ENCODE measurements around the gene SAXO1.
"Not testable (repeated sequence)": the region's sequence is repeated elsewhere in the genome, so short reads cannot be mapped to it uniquely, and the experiment has no call there.

Gene SAXO1

DNA sequence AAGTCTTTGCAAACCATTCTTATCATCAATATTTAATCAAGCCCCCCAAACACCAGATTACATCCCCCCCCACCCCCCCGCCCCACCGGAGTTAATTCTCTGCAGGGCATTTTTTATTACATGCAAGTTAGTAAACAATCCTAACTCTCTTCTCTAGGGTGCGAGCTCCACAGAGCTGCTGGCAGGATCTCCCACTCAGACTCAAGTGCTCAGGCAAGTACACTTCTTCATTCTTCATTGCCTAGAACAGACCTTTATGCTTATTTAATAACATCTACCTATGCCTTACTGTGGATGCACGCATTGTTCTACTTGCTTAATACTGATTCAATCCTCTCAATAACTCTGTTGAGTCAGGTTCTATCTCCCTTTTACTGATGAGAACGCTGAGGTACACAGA, 9.9 kb downstream of the SAXO1 start:
- H3K9ac ChIP-seq (ENCODE audit: insufficient read length, low read depth), result no peak overlapping the region
- H3K4me3 ChIP-seq (ENCODE audit: insufficient read length, low read depth), result no peak overlapping the region
- H3K9me3 ChIP-seq (ENCODE audit: insufficient read depth, low read length), result 0 out of 2 replicates have a peak, but pooled peaks cover 5% of the 10 kb centered on the region
- H3K4me1 ChIP-seq (ENCODE audit: insufficient read depth, insufficient read length), result no peaks in the 10 kb centered on the region
- no peaks in the 10 kb centered on the region for H3K27me3 ChIP-seq (ENCODE audit: insufficient read depth, insufficient read length)
- DNase-seq (ENCODE audit: low read depth, low spot score), result no peak
- TF ChIP-seq SUZ12 (IDR thresholded peaks at IDR 0.05; ENCODE audit: extremely low read depth, insufficient read depth, insufficient read length) (no peak), YY1 (IDR thresholded peaks at IDR 0.05; ENCODE audit: insufficient read depth, insufficient read length) (no peak)
- H3K36me3 ChIP-seq (ENCODE audit: insufficient read depth, insufficient read length, low read length), result no peaks in the 10 kb centered on the region

DNA sequence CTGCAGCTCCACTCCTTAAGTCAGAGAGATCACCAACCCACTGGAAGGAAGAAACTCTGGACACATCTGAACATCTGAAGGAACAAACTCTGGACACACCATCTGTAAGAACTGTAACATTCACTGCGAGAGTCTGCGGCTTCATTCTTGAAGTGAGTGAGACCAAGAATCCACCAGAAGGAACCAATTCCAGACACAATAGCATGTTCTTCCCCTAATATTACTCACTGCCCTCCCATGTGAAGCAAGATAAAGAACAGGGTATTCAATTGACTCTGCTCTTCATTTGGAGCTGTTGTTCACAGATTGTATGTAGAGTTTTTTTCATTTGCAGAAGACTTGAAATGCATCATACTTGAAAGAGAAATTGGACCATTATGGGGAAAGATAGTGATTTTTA, 10.8 kb downstream of the SAXO1 start:
- no peaks in the 10 kb centered on the region for H3K4me1 ChIP-seq (ENCODE audit: insufficient read depth, insufficient read length)
- no peak overlapping the region for H3K4me3 ChIP-seq (ENCODE audit: insufficient read length, low read depth)
- DNase-seq (ENCODE audit: low read depth, low spot score), result no peak
- no peak overlapping the region for H3K9ac ChIP-seq (ENCODE audit: insufficient read length, low read depth)
- 0 out of 2 replicates have a peak, but pooled peaks cover 5% of the 10 kb centered on the region for H3K9me3 ChIP-seq (ENCODE audit: insufficient read depth, low read length)
- no peaks in the 10 kb centered on the region for H3K36me3 ChIP-seq (ENCODE audit: insufficient read depth, insufficient read length, low read length)
- TF ChIP-seq ZNF274 (IDR thresholded peaks at IDR 0.05; ENCODE audit: low read depth, low read length), result no peak
- no peak for TF ChIP-seq SUZ12 (IDR thresholded peaks at IDR 0.05; ENCODE audit: extremely low read depth, insufficient read depth, insufficient read length)
- no peak for TF ChIP-seq YY1 (IDR thresholded peaks at IDR 0.05; ENCODE audit: insufficient read depth, insufficient read length)
- no peaks in the 10 kb centered on the region for H3K27me3 ChIP-seq (ENCODE audit: insufficient read depth, insufficient read length)

DNA sequence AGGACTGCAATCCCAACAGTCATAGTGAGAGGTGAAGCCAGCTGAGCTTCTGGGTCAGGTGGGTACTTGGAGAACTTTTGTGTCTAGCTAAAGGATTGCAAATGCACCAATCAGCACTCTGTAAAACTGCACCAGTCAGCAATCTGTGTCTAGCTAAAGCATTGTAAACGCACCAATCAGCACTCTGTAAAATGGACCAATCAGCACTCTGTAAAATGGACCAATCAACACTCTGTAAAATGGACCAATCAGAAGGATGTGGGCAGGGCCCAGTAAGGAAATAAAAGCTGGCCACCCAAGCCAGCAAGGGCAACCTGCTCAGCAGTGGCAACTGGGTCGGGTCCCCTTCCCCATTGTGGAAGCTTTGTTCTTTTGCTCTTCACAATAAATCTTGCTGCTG, 11.4 kb downstream of the SAXO1 start:
- H3K36me3 ChIP-seq (ENCODE audit: insufficient read depth, insufficient read length, low read length); DNase-seq (ENCODE audit: low read depth, low spot score); H3K4me1 ChIP-seq (ENCODE audit: insufficient read depth, insufficient read length); H3K9me3 ChIP-seq (ENCODE audit: insufficient read depth, low read length); H3K27me3 ChIP-seq (ENCODE audit: insufficient read depth, insufficient read length); H3K9ac ChIP-seq (ENCODE audit: insufficient read length, low read depth); H3K4me3 ChIP-seq (ENCODE audit: insufficient read length, low read depth): not testable (repeated sequence)

DNA sequence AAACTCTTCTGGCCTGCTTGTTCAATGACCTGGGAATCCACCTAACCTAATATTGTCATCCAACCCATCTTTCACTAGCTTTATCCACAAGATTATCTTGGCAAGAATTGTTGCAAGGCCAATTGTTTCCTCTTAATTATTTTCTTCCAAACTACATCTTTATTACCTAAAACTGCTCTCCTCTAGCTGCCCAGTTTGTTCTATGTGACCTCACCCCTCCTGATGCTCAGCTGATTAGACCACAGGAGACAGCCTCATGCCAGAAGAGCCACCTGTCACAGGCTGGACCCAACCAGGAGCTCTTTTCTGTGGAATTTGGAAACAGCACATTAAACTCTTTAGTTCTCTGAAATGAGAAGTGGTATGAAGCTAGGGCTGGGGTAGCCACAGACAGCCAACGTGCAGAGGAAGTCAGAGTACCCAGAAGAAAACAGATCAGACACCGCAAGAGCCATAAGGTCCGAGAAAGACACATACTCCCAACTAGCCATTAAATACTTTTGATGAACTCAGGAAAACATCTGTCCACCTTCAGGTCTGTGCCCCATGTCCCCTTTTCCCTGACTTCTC, 12.0 kb downstream of the SAXO1 start:
- Histone ChIP-seq H3K27me3 (ENCODE audit: insufficient read depth, insufficient read length) (no peaks in the 10 kb centered on the region), H3K9ac (ENCODE audit: insufficient read length, low read depth) (no peak overlapping the region), H3K9me3 (ENCODE audit: insufficient read depth, low read length) (0 out of 2 replicates have a peak, but pooled peaks cover 5% of the 10 kb centered on the region), H3K36me3 (ENCODE audit: insufficient read depth, insufficient read length, low read length) (no peaks in the 10 kb centered on the region), H3K4me3 (ENCODE audit: insufficient read length, low read depth) (no peak overlapping the region), H3K4me1 (ENCODE audit: insufficient read depth, insufficient read length) (no peaks in the 10 kb centered on the region)
- no peak for TF ChIP-seq YY1 (IDR thresholded peaks at IDR 0.05; ENCODE audit: insufficient read depth, insufficient read length)
- no peak for TF ChIP-seq SUZ12 (IDR thresholded peaks at IDR 0.05; ENCODE audit: extremely low read depth, insufficient read depth, insufficient read length)
- TF ChIP-seq ZNF274 (IDR thresholded peaks at IDR 0.05; ENCODE audit: low read depth, low read length), result no peak
- DNase-seq (ENCODE audit: low read depth, low spot score), result no peak

DNA sequence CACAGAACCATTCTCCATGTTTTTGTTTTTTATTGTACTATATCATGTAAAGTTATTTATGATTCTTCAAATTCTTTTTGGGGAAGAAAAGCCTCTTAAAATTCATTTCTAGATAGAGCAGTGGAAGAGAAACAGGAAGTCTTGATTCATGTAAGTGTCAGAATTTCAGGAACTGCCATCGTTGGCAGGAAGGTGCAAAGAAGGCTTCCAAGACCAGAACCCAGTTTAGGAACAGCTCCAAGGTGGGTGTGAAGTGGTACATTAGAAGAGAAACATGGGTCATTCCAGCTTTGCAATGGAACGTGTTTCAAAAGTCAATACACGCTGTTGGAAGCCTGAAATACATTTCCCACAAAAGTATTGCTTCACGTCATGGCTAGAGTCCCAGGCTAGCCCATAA, 14.8 kb downstream of the SAXO1 start:
- Histone ChIP-seq H3K4me1 (ENCODE audit: insufficient read depth, insufficient read length) (no peaks in the 10 kb centered on the region), H3K36me3 (ENCODE audit: insufficient read depth, insufficient read length, low read length) (no peaks in the 10 kb centered on the region)

DNA sequence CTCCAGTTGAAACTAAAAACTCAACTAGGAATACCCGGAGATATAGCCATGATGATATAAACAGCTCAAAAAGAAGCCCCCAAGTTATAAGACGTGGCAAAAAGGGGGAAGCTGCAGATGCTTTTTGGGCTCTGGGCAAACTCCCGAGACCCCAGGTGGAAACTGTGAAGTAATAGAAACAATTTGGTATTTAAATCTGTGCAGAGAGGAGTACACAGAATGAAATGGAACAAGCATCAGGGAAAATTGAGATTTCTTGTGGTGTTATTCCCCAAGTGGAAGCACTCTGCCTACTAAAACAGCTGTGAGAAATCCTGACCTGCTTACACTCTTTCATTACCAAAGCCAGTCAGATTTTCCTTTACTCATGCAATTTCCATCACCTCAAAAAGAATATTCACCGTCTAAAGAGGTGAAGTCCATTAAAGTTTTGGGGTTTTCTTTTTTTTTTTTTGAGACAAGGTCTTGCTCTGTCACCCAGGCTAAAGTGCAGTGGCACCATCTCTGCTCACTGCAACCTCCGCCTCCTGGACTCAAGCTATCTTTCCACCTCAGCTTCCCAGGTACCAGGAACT, 23.5 kb downstream of the SAXO1 start:
- Histone ChIP-seq H3K9ac (ENCODE audit: insufficient read length, low read depth) (no peak overlapping the region), H3K36me3 (ENCODE audit: insufficient read depth, insufficient read length, low read length) (no peaks in the 10 kb centered on the region)

More for the DNA sequence above, 14.8 kb downstream of the SAXO1 start:
- TF ChIP-seq SUZ12 (IDR thresholded peaks at IDR 0.05; ENCODE audit: extremely low read depth, insufficient read depth, insufficient read length) (no peak), ZNF274 (IDR thresholded peaks at IDR 0.05; ENCODE audit: low read depth, low read length) (no peak), YY1 (IDR thresholded peaks at IDR 0.05; ENCODE audit: insufficient read depth, insufficient read length) (no peak)
- DNase-seq (ENCODE audit: low read depth, low spot score), result no peak
- Histone ChIP-seq H3K9me3 (ENCODE audit: insufficient read depth, low read length) (0 out of 2 replicates have a peak, but pooled peaks cover 5% of the 10 kb centered on the region), H3K27me3 (ENCODE audit: insufficient read depth, insufficient read length) (no peaks in the 10 kb centered on the region), H3K4me3 (ENCODE audit: insufficient read length, low read depth) (no peak overlapping the region), H3K9ac (ENCODE audit: insufficient read length, low read depth) (no peak overlapping the region)

DNA sequence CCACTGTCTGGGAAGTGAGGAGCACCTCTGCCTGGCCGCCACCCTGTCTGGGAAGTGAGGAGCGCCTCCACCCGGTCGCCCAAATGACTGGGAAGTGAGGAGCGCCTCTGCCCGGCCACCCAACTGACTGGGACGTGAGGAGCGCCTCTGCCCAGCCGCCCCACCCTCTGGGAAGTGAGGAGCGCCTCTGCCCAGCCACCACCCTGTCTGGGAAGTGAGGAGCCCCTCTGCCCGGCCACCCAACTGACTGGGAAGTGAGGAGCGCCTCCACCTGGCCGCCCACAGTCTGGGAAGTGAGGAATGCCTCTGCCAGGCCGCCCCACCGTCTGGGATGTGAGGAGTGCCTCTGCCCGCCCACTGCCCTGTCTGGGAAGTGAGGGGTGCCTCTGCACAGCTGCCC, 32.9 kb downstream of the SAXO1 start:
- H3K27me3 ChIP-seq (ENCODE audit: insufficient read depth, insufficient read length), result no peaks in the 10 kb centered on the region
- no peaks in the 10 kb centered on the region for H3K36me3 ChIP-seq (ENCODE audit: insufficient read depth, insufficient read length, low read length)
- no peak for DNase-seq (ENCODE audit: low read depth, low spot score)
- peaks cover 17% of the 10 kb centered on the region; the same call in 1 of the 2 replicates for H3K9me3 ChIP-seq (ENCODE audit: insufficient read depth, low read length)
- no peak overlapping the region for H3K4me3 ChIP-seq (ENCODE audit: insufficient read length, low read depth)
- no peak overlapping the region for H3K9ac ChIP-seq (ENCODE audit: insufficient read length, low read depth)
- no peaks in the 10 kb centered on the region for H3K4me1 ChIP-seq (ENCODE audit: insufficient read depth, insufficient read length)
- TF ChIP-seq YY1 (IDR thresholded peaks at IDR 0.05; ENCODE audit: insufficient read depth, insufficient read length) (no peak), SUZ12 (IDR thresholded peaks at IDR 0.05; ENCODE audit: extremely low read depth, insufficient read depth, insufficient read length) (no peak), ZNF274 (IDR thresholded peaks at IDR 0.05; ENCODE audit: low read depth, low read length) (no peak)

More for the DNA sequence above, 23.5 kb downstream of the SAXO1 start:
- no peak for DNase-seq (ENCODE audit: low read depth, low spot score)
- Histone ChIP-seq H3K27me3 (ENCODE audit: insufficient read depth, insufficient read length) (no peaks in the 10 kb centered on the region), H3K4me3 (ENCODE audit: insufficient read length, low read depth) (no peak overlapping the region), H3K4me1 (ENCODE audit: insufficient read depth, insufficient read length) (no peaks in the 10 kb centered on the region), H3K9me3 (ENCODE audit: insufficient read depth, low read length) (no peaks in the 10 kb centered on the region)
- TF ChIP-seq YY1 (IDR thresholded peaks at IDR 0.05; ENCODE audit: insufficient read depth, insufficient read length) (no peak), ZNF274 (IDR thresholded peaks at IDR 0.05; ENCODE audit: low read depth, low read length) (no peak), SUZ12 (IDR thresholded peaks at IDR 0.05; ENCODE audit: extremely low read depth, insufficient read depth, insufficient read length) (no peak)

Data from NT2/D1 (cell line).